GM23338 (cell line): Measurements from ENCODE around the gene ZDHHC8.

Experiments used
- CREB1 ChIP-seq: fragments of 250-450 bp; sonication (Bioruptor Pico); IDR thresholded peaks from 2 replicates; pipeline ENCODE4 v1.5.0; 2020; ENCODE audit warnings: low read depth, mild to moderate bottlenecking, moderate library complexity
- EZH2 ChIP-seq: fragments of 200-600 bp; sonication (generic); IDR thresholded peaks from one replicate; pipeline ENCODE4 v1.8.0; 2017; ENCODE audit warnings: antibody characterized with exemption, mild to moderate bottlenecking, low read depth; ENCODE audit not compliant: unreplicated experiment
- EZH2phosphoT487 ChIP-seq: fragments of 200-600 bp; sonication (generic); IDR thresholded peaks from one replicate; pipeline ENCODE4 v1.8.1; 2018; ENCODE audit warnings: antibody characterized with exemption; ENCODE audit not compliant: unreplicated experiment
- POLR2AphosphoS5 ChIP-seq: IDR thresholded peaks from 2 replicates; pipeline ENCODE4 v1.6.1; 2016; ENCODE audit warnings: antibody characterized with exemption, low read depth
- TF ChIP-seq, protein P1 (sequence below), 2 experiments: fragments of 200-600 bp in 1 of 2; sonication (generic) in 1 of 2; conservative IDR thresholded peaks; 2 replicates each; pipeline versions ENCODE4 v1.5.1 to v1.6.1; 2016 to 2017; ENCODE audit warnings: antibody characterized with exemption in 2 of 2, low read depth in 2 of 2, mild to moderate bottlenecking in 2 of 2, moderate library complexity in 1 of 2
- TF ChIP-seq, protein P2 (sequence below): IDR thresholded peaks from one replicate; pipeline ENCODE4 v1.6.1; 2018; ENCODE audit warnings: antibody characterized with exemption; ENCODE audit not compliant: unreplicated experiment

DNA sequence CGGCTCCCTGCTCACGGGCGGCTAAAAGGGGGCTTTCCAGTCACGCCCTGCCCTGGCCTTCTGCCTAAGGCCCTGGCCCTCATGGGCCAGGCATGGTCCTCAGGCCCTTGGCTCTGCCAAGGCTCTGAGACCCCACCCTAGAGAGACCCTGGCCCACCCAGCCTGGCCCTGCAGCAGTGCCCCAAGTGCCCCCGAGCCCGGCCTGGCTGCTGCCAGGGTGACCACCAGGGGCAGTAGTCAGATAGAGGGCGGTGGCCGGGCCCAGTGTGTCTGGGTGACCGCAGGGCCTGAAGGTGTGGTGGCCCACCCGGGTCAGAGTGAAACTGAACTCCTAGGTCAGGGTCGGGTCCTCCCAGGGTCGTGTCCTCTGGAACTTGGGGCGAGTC lies 48.6 kb downstream of the ZDHHC8 start:
- TF ChIP-seq, protein P1, sequence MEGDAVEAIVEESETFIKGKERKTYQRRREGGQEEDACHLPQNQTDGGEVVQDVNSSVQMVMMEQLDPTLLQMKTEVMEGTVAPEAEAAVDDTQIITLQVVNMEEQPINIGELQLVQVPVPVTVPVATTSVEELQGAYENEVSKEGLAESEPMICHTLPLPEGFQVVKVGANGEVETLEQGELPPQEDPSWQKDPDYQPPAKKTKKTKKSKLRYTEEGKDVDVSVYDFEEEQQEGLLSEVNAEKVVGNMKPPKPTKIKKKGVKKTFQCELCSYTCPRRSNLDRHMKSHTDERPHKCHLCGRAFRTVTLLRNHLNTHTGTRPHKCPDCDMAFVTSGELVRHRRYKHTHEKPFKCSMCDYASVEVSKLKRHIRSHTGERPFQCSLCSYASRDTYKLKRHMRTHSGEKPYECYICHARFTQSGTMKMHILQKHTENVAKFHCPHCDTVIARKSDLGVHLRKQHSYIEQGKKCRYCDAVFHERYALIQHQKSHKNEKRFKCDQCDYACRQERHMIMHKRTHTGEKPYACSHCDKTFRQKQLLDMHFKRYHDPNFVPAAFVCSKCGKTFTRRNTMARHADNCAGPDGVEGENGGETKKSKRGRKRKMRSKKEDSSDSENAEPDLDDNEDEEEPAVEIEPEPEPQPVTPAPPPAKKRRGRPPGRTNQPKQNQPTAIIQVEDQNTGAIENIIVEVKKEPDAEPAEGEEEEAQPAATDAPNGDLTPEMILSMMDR (conservative IDR thresholded peaks at IDR 0.05; ENCODE audit: low read depth in 2 of 2) = peak; percentile 43 to 51
- TF ChIP-seq POLR2AphosphoS5 (no peak), EZH2phosphoT487 (no peak), EZH2 (no peak), CREB1 (CRISPR knock-in tag) (no peak)
- TF ChIP-seq, protein P2, sequence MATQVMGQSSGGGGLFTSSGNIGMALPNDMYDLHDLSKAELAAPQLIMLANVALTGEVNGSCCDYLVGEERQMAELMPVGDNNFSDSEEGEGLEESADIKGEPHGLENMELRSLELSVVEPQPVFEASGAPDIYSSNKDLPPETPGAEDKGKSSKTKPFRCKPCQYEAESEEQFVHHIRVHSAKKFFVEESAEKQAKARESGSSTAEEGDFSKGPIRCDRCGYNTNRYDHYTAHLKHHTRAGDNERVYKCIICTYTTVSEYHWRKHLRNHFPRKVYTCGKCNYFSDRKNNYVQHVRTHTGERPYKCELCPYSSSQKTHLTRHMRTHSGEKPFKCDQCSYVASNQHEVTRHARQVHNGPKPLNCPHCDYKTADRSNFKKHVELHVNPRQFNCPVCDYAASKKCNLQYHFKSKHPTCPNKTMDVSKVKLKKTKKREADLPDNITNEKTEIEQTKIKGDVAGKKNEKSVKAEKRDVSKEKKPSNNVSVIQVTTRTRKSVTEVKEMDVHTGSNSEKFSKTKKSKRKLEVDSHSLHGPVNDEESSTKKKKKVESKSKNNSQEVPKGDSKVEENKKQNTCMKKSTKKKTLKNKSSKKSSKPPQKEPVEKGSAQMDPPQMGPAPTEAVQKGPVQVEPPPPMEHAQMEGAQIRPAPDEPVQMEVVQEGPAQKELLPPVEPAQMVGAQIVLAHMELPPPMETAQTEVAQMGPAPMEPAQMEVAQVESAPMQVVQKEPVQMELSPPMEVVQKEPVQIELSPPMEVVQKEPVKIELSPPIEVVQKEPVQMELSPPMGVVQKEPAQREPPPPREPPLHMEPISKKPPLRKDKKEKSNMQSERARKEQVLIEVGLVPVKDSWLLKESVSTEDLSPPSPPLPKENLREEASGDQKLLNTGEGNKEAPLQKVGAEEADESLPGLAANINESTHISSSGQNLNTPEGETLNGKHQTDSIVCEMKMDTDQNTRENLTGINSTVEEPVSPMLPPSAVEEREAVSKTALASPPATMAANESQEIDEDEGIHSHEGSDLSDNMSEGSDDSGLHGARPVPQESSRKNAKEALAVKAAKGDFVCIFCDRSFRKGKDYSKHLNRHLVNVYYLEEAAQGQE = no peak
